ENCODE results near the gene RBP2. TPM values are rescaled to one million over a fixed set of nuclear protein-coding genes. Genes with fewer than 3 reads are reported as not detected.

Gene RBP2
- total RNA-seq, 4 donors from 2014 or later = not detected

DNA sequence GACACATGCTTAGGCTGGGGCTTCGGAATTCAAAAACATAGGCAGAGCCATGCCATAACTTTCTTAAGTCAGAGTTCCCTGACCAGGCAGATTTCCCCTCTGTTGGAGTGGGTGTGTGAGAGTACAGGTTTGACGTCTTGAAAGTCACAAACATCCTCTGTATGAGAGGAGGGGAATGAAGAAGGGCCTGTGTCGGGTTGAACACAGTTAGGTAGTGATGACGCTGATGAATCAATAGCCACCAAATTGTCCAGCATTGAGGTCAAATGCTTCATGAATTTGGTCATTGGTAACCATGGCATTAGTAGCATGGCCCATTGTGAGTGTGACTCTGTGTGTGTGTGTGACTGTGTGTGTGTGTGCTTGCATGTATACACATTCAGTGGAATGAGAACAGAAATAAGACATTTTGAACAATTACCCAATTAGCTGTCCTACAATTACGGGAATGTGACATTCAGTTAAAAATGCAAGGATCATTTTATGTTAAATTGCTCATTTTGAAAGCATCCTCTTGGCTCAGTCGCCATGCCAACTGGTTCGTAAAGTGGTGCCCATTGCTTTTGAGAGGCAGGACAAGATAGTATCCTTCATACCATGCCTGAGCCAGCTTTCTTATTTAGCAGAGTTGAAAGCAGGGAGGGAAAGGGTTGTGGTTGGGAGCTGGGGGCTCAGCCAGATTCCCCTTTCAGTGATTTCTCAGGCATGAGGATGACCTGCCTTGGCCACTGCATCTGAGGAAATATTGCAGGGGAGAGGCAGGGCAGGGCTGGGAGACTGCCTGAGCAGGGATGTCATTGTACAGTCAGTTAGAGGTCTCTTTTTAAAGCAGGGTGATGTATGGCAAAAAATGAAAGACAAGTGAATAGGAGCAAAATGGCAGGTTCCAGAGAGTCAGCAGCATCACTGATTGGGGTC is 35.4 kb downstream of the RBP2 start:
- DNase-seq = no peak
- H3K27ac ChIP-seq = no peak overlapping the region
- no peaks in the 10 kb centered on the region for H3K4me1 ChIP-seq
- H3K4me3 ChIP-seq = no peak overlapping the region
- H3K36me3 ChIP-seq = no peaks in the 10 kb centered on the region
- intact Hi-C loops (cut with DNase I; ENCODE audit: low total_unique reads) = no loop called here
- no peaks in the 10 kb centered on the region for H3K9me3 ChIP-seq
- TF ChIP-seq, protein P1, sequence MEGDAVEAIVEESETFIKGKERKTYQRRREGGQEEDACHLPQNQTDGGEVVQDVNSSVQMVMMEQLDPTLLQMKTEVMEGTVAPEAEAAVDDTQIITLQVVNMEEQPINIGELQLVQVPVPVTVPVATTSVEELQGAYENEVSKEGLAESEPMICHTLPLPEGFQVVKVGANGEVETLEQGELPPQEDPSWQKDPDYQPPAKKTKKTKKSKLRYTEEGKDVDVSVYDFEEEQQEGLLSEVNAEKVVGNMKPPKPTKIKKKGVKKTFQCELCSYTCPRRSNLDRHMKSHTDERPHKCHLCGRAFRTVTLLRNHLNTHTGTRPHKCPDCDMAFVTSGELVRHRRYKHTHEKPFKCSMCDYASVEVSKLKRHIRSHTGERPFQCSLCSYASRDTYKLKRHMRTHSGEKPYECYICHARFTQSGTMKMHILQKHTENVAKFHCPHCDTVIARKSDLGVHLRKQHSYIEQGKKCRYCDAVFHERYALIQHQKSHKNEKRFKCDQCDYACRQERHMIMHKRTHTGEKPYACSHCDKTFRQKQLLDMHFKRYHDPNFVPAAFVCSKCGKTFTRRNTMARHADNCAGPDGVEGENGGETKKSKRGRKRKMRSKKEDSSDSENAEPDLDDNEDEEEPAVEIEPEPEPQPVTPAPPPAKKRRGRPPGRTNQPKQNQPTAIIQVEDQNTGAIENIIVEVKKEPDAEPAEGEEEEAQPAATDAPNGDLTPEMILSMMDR (IDR thresholded peaks at IDR 0.05) = no peak
- TF ChIP-seq POLR2A (IDR thresholded peaks at IDR 0.05) = no peak
- no peaks in the 10 kb centered on the region for H3K27me3 ChIP-seq

GRCh38 chr3:139439278-139439677 is 37.0 kb downstream of the RBP2 start:
- intact Hi-C loops (cut with DNase I; ENCODE audit: low total_unique reads) = no loop called here
- Histone ChIP-seq H3K36me3 (no peaks in the 10 kb centered on the region), H3K4me1 (no peaks in the 10 kb centered on the region), H3K9me3 (no peaks in the 10 kb centered on the region), H3K27me3 (no peaks in the 10 kb centered on the region), H3K27ac (no peak overlapping the region), H3K4me3 (no peak overlapping the region)
- no peak for TF ChIP-seq POLR2A (IDR thresholded peaks at IDR 0.05)
- TF ChIP-seq, protein P1 (IDR thresholded peaks at IDR 0.05) = no peak
- no peak for DNase-seq

GRCh38 chr3:139434764-139435307 is 41.5 kb downstream of the RBP2 start:
- Histone ChIP-seq H3K27me3 (no peaks in the 10 kb centered on the region), H3K27ac (peak overlapping the region in 1 of 2 donors; percentile 28), H3K4me1 (no peaks in the 10 kb centered on the region), H3K36me3 (no peaks in the 10 kb centered on the region), H3K9me3 (no peaks in the 10 kb centered on the region), H3K4me3 (no peak overlapping the region)
- DNase-seq = no peak
- intact Hi-C loops (cut with DNase I; ENCODE audit: low total_unique reads) = no loop called here
- no peak for TF ChIP-seq POLR2A (IDR thresholded peaks at IDR 0.05)
- TF ChIP-seq, protein P1 (IDR thresholded peaks at IDR 0.05) = no peak

- DNase-seq = no peak
- no peak overlapping the region for H3K4me3 ChIP-seq
- H3K27me3 ChIP-seq = no peaks in the 10 kb centered on the region
- intact Hi-C loops (cut with DNase I; ENCODE audit: low total_unique reads) = no loop called here
- H3K36me3 ChIP-seq = no peaks in the 10 kb centered on the region
- H3K4me1 ChIP-seq = no peaks in the 10 kb centered on the region
- H3K9me3 ChIP-seq = no peaks in the 10 kb centered on the region
- no peak overlapping the region for H3K27ac ChIP-seq
- TF ChIP-seq, protein P1 (IDR thresholded peaks at IDR 0.05) = no peak
- no peak for TF ChIP-seq POLR2A (IDR thresholded peaks at IDR 0.05)
Observed at GRCh38 chr3:139434228-139434627, 42.1 kb downstream of the RBP2 start.

DNA sequence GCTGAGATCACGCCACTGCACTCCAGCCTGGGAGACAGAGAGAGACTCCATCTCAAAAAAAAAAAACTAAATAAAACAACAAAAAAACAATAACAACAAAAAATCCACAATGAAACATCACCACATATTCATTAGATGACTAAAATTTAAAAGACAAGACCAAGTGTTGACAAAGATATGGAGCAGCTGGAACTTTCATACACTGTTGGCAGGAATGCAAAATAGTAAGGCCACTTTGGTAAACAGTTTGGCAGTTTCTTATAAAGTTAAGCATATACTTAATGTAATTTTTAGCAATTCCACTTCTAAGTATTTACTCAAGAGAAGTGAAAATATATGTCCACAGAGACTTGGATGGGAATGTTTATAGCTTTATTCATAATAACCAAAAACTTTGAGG is 43.2 kb downstream of the RBP2 start:
- no peaks in the 10 kb centered on the region for H3K9me3 ChIP-seq
- H3K27me3 ChIP-seq = no peaks in the 10 kb centered on the region
- no peaks in the 10 kb centered on the region for H3K4me1 ChIP-seq
- intact Hi-C loops (cut with DNase I; ENCODE audit: low total_unique reads) = no loop called here
- no peaks in the 10 kb centered on the region for H3K36me3 ChIP-seq
- H3K4me3 ChIP-seq = no peak overlapping the region
- no peak overlapping the region for H3K27ac ChIP-seq
- DNase-seq = no peak
- TF ChIP-seq, protein P1 (IDR thresholded peaks at IDR 0.05) = no peak

Measured in uterus (tissue), 4 donors.